LNCAP (cell line): ENCODE results near the gene CLTRN.

ENCODE experiments used
- TF ChIP-seq, protein P1 (sequence below): fragments of 450-650 bp; IDR thresholded peaks from 2 replicates; pipeline ENCODE4 v1.5.1; 2017; ENCODE audit warnings: mild to moderate bottlenecking

The CLTRN gene

DNA sequence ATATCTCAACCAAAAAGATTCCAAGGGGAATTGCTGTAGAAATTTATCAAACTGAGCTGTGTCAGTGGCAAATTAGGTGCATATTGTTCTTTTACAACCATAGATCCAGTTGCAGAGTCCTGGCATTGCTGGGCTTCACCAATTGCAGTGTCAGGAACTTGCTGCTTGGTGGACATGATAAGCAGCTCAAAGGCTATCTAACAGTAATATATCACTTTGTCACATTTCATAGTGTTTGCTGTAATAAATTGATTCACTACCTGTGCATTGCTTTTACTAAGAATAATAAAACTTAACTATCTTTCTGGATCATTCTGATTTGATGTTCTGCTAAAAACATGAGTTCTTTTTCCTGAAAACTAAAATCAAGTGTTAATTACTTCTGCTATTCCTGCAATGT lies 33.0 kb downstream of the CLTRN start:
- TF ChIP-seq, protein P1, sequence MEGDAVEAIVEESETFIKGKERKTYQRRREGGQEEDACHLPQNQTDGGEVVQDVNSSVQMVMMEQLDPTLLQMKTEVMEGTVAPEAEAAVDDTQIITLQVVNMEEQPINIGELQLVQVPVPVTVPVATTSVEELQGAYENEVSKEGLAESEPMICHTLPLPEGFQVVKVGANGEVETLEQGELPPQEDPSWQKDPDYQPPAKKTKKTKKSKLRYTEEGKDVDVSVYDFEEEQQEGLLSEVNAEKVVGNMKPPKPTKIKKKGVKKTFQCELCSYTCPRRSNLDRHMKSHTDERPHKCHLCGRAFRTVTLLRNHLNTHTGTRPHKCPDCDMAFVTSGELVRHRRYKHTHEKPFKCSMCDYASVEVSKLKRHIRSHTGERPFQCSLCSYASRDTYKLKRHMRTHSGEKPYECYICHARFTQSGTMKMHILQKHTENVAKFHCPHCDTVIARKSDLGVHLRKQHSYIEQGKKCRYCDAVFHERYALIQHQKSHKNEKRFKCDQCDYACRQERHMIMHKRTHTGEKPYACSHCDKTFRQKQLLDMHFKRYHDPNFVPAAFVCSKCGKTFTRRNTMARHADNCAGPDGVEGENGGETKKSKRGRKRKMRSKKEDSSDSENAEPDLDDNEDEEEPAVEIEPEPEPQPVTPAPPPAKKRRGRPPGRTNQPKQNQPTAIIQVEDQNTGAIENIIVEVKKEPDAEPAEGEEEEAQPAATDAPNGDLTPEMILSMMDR: no peak

DNA sequence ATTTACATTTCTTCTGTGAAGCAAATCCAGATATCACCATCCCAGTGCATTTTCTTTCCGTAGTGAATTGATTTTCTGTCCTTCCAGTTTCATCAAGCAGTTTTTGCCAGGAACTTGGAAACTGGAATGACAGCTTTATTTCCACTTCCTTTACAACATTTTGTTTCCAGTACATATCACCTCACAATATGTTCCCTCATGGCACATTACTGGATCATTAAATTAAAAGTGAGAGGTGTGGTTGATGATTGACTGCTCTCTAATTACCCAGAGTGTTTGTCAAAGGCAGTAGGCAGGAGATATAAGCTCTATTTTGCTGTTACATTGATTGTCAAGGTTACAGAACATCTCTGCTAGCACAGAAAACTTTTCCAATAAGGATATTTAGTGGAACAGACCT lies 41.6 kb downstream of the CLTRN start:
- TF ChIP-seq, protein P1: no peak

DNA sequence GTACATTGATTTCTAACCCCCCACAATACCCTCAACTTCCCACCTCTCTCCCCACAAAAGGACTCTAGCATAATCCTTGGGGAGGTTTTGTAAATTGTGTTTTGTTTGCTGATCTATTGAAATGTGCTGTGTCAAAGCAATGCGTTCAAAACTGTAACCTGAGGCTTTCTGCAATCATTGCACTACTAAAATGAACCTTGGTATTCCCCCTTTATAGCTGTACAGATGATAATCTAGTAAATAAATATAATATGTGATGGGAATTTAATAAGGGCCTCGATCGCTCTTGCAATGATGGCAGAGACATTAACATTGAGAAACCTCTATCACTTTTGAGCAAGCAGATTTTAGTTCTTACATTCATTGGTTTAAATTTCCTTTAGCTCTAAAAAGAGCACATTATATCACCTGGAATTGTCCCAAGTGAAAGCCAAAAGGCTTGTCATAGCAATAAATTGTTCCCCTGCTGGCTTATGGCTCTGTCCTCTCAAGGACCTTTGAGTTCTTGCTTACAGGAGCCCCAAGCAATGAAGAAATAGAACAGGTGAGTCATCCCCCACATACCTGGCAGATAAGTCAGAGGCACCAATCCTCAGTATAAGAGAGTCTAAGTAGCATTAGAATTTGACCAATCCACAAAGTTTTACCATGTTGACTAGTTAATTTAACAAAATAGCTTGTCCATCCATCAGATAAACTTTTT lies 45.4 kb downstream of the CLTRN start:
- TF ChIP-seq, protein P1: no peak

DNA sequence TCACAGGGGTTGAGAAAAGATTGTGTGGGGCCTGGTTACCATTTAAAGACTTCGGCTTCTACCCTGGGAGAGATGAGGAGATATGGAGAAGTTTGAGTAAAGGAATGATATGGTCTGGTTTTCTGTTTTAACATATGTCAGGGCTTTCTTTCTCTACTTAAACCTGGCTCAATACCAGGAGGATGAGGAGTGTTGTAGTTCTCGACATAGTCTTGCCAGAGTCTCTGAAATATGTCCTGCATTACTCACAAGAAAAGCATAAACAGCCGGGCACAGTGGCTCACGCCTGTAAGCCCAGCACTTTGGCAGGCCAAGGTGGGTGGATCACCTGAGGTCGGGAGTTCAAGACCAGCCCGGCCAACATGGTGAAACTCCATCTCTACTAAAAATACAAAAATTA lies 47.5 kb downstream of the CLTRN start:
- TF ChIP-seq, protein P1: no peak

DNA sequence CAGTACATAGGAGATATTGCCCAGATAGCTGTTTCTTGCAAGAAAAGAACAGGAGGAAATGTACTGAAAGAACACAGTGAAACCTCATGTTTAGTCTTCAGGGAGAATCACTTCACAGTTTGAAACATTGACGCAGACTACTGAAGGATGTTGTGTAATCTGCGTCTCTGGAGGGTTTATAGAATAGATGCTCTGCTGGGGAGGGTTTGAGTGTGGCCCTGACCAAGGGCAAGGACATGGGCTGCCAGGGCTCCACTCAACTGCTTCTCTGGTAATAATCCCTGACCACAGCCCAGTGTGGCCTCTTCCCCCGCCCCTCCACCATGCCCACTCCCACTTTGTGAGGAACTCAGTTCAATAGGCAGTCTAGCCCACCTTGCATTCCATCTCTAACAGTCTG lies 48.1 kb downstream of the CLTRN start:
- TF ChIP-seq, protein P1: no peak

DNA sequence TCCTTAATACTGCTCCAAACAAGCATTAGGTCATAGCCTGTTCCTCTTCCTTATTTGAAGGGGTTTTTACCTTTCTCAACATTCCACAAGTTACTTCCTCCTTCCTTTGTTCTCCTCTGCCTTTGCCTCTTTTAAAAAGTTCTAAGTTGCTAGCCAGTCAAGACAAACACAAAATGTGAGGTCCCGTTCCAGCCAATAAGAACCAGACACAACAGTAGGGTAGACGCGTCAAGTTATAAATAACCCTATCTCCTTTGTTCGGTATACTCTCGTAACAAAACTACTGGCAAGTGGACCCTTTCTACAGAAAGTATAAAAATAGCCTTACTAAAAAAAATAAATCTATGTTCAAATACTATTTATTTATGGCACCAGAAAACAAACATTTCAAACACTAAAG lies 57.5 kb downstream of the CLTRN start:
- TF ChIP-seq, protein P1: no peak

DNA sequence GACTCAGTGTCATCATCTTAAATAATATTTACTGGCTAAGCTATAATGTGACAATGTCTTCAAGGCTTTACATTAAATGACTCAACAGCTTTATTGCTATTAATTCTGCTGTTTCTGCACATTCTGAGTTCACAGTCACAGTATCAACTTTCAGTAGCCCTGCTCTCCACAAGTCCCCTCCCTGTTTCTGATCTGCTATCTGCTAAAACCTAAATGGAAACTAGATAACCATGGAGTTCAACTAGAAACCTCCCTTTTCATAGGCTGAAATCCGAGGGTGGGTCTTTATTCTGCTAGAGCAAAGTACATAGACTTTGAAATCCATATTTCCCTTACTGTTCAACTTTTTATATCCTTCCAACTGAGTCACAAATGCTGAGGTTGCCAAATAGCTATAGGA lies 58.5 kb downstream of the CLTRN start:
- TF ChIP-seq, protein P1: no peak

DNA sequence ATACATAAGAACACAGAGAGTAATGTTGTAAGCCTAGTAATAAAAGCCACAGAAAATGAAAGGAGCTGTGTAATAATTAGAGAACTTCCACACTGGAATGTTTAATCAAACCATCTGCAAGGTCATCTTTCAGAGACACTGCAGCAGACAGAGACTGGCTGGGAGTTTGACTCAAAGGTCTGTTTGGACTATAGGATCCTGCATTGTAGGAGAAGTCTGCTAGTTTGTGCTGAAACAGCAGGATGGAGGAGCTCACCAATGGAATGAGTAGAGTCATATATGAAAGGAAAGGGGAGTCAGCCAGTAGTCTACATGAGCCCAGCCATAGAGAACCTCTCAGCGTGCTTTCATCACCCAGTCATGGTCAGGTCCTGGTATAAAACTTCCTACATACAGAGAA lies 59.4 kb downstream of the CLTRN start:
- TF ChIP-seq, protein P1: no peak
